ENCODE results near the gene TFAP2E. TPM values are rescaled to one million over a fixed set of nuclear protein-coding genes. Genes with fewer than 3 reads are reported as not detected.

TFAP2E gene
- total RNA-seq, result 0.48 TPM
- long read RNA-seq, partial matches to known transcripts, result 0 of 1 reads
- long read RNA-seq, other reads (novel, unspliced or antisense), result 1 of 1 reads

DNA sequence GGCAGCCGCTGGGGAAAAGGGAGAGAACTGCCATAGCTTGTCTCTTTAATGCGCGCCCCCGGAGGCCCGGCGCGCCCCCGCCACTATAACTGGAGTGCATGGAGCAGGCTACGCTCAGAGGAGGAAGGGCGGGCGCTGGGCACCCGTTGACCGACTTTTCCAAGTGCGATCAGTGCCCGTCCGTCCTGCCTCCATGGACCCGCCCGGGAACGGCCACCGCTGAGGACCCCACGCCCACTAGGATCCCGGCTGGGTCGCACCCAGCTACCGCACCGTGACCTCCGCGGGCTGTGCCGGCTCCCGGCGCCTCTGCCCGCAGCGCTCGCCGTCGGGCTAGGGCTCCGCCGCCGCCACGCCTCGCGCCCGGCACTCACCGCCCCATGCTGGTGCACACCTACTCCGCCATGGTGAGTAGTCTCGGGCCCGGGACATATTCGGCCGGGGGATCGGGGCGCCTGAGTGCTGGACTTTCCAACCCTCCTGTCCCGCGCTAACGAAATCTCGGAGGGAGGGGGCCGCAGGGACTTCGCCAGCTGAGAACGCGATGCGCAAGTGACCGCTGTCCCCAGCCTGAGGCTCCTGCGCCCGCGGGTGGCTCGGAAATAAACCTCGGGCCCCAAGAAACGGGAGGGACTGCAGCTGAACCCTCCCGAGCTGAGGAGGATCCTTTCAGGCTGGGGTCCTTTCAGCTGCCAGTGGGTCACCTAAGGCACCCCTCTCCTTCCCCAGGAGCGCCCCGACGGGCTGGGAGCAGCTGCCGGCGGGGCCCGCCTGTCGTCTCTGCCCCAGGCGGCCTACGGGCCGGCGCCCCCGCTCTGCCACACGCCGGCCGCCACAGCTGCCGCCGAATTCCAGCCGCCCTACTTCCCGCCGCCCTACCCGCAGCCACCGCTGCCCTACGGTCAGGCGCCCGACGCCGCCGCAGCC is at the start of gene TFAP2E:
Gene TFAP2E, plus strand, starts transcription at position 117 of the 927 bp plus-strand sequence. Its CDS starts 264 bp downstream, at position 381.
- intact Hi-C loops (cut with DNase I), result no loop called here
- peak; percentile 67 for DNase-seq (ENCODE audit: low spot score)

DNA sequence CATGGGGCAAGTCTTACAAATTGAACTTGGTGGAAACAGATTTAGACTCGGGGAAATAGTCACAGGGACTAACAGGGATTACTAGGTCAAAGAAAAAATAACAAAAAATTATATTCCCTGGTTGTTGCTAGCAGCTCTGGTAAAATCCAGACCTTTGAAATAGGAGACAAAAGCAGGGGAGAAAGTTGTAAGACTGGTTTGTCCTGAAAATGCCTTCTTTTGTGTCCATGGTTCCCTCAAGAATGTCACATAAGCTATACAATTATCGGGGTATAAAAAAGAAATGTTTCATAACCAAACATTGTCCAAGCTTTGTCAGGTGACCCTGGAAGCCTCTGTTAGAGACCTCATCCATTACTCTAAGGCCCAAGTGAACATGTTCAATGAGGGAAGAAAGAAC is 49.0 kb upstream of the TFAP2E start:
- no peak for DNase-seq (ENCODE audit: low spot score)
- intact Hi-C loops (cut with DNase I), result no loop called here

DNA sequence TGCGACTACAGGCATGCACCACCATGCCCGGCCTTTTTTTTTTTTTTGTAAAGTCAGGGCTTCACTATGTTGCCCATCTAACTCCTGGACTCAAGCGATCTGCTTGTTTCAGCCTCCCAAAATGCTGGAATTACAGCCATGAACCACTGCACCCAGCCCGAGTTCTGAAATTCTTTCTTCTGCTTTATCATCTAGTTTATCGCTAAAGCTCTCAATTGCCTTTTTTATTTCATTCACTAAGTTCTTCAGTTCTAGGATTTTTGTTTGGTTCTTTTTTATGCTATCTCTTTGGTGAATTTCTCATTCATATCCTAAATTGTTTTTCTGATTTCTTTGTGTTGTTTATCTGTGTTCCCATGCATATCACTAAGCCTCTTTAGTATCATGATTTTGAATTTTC is 42.9 kb upstream of the TFAP2E start:
- no peak for DNase-seq (ENCODE audit: low spot score)
- intact Hi-C loops (cut with DNase I), result no loop called here

DNA sequence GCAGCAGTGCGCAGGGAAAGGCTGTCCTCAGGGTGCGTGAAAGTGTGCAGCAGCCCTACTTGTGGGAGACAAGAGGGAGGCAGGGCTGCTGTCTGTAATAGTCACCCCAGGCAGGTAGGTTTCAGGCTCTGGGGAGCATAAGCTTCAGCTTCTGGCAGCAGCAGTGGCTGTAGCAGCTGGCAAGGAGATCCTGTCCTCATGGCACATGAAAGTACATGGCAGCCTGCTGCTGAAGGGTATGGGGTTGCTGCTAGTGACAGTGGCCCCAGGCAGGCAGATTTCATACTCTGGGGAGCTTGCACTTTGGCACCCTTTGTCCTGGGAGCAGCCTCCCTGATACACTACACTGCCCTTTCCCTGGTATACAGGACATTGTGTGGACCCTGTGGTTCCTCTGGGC is 42.2 kb upstream of the TFAP2E start:
- DNase-seq (ENCODE audit: low spot score), result no peak
- intact Hi-C loops (cut with DNase I), result no loop called here

DNA sequence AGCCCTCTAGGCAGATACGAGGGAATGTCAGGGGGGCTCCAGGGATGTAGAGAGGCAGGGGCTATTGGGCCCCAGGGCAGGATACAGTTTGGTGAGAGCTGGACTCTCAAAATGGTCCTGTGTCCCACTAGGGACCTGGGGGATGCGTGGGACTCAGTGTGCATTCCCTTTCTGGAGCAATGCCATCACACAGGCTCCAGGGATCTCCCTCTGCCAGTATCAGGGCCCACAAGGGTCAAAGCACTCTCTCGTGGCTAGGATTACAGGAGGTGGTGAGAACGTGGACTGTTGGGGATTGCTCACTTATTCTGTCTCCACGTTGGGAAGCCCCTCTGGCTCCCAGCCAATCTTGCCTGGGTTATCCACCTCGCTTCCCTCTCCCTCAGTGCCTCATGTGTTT is 41.7 kb upstream of the TFAP2E start:
- intact Hi-C loops (cut with DNase I), result no loop called here
- DNase-seq (ENCODE audit: low spot score), result no peak

DNA sequence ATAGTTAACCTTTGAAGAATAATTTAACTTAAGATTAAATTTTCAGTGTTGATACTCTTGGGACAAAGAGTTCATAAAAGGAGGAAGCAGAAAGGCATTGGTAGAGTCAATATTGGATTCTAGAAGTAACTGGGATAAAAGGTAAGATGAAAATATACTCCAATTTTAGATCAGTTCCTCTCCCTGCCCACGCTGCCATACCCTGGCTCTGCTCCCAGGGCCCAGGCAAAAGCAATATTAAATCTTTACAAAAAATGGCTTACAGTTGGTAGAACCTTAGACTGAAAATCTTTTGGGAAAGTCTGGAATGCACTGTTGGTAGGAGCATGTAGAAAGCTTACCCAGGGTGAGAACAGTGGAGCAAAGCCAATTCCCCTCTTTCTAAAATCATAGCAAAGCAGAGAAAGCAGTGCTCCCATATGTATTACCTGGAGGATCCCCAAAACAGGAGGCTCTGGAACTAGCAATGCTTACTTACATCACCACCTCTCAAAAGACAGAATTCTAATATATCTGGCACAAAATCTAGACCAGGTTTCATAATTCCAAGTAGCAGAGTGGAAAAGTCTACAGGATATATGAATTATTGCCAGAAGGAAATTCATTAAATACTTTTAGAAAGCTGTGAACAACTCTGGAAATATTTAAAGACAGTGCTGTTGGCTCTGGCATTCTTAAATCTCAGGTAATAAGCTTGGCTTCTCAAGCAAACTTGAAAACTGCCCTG is 40.5 kb upstream of the TFAP2E start:
- intact Hi-C loops (cut with DNase I), result no loop called here
- no peak for DNase-seq (ENCODE audit: low spot score)

DNA sequence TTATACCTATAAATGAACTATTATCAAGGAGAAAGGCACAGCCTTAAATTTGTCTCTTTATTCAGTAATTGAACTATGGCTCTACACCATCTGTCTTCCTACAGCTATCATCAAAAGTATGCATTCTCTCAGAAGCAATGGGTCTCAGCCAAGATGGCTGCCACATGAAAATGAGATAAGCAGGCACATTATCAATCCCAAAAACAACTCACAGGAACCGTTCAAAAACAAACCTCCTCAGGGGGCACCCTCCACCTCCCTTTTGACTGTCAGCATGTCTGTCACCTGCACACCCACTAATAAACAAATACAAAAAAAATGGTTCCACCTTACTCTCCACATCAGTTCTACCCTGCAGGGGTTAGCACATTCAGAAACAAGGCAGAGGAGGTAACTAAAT is 39.5 kb upstream of the TFAP2E start:
- DNase-seq (ENCODE audit: low spot score), result no peak
- intact Hi-C loops (cut with DNase I), result no loop called here

DNA sequence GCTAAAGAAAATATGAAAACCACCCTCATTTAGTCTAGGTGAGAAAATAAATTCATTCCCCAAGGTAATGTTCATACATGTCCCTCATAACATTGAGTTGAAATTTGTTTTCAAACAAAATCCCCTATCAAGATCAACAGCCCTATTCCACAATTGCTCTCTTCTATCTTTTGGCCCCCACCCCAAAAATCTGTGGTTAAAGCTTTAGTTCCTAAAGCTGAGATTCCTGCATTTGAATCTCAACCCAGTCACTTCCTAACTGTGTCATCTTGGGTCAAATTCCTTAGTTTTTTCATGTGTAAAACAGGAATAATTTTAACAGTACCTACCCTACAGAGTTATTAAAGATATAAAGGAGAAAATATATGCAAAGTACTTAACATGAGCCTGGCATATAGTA is 37.9 kb upstream of the TFAP2E start:
- intact Hi-C loops (cut with DNase I), result no loop called here
- no peak for DNase-seq (ENCODE audit: low spot score)

DNA sequence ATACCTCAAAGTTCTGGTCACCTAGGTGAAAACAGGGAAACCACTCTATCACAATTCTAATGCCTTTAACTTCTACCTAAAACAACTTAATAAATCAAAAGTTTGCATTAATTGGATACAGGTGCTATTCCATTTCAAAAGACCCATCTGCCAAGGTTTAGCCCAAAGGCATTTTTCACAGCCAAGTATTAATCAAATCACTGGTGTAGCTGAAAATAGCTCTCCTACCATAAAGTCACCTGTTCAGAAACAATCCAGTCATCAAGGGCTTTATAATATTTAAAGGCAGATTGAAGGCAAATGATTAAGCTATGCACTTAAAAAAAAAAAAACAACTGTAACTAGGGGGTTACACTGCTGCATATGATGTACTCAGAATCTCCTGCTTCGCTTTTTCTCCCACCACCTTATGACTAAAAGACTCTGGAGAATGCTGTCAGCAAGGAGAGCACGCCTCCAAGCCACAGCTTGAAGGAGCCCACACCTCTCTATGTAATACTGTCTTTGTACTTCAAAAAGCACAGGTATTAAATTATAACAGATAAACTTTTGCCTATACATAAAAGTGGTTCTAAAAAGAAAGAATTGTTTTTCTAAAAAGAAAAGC is 36.5 kb upstream of the TFAP2E start:
- DNase-seq (ENCODE audit: low spot score), result no peak
- intact Hi-C loops (cut with DNase I), result loop anchor here (2.0 kb wide), 1 partner anchor 28 kb away; no protein-coding TSS in a partner anchor

DNA sequence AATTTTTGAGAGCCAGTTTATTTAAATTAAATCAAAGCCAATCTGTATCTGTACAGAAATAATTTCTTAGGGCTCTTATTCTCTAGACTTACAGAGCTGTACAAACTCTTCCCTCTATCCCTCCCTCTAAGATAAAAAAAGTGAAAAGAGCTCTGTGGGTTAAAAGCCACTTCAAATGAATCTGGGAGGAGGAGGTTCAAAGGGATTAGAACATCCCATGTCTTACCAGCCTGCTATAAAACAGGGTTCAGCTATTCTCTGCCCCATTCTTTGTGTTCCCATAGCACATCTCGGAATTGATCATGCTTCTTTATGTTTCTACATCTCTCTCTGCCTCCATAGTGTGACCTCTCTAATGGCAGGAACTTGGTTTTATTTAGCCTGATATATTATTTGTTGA is 35.3 kb upstream of the TFAP2E start:
- intact Hi-C loops (cut with DNase I), result loop anchor here (2.0 kb wide), 2 partner anchors 21 to 29 kb away; no protein-coding TSS in a partner anchor
- no peak for DNase-seq (ENCODE audit: low spot score)

DNA sequence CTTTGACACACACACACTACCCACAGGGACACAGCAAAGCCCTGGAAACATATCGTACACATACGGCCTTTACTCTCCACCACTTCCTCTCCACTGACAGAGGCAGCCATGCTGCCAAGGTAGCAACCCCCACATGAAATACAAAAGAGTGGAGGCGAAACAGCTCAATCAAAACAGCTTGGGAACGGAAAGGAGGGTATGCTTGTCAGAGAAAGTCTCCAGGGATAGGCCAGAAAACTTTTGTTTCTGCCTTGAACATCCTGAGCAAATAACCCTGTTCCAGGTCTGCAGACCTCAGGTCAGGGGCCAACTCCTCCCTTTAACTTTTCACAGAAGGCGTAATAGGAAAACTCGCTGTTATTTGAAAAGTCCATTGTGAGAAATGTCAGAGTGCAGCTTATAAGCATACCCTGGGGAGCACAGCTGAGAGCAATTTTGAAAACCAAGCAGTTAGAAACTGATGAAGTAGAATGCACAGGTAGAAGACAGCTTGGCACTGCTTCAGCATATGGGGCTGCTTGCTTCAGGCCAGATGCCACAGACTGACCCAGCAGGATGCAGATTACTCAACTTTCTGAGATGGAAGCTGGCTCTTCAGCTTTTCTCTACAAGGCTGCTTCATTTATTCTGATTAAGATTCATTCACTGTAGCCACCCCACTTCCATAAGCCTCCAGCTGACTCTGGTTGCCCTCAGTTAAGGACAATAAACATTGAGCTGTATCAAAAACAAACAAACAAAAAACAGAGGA is 33.9 kb upstream of the TFAP2E start:
- intact Hi-C loops (cut with DNase I), result loop anchor here (2.0 kb wide), 1 partner anchor 20 kb away; no protein-coding TSS in a partner anchor
- no peak for DNase-seq (ENCODE audit: low spot score)

DNA sequence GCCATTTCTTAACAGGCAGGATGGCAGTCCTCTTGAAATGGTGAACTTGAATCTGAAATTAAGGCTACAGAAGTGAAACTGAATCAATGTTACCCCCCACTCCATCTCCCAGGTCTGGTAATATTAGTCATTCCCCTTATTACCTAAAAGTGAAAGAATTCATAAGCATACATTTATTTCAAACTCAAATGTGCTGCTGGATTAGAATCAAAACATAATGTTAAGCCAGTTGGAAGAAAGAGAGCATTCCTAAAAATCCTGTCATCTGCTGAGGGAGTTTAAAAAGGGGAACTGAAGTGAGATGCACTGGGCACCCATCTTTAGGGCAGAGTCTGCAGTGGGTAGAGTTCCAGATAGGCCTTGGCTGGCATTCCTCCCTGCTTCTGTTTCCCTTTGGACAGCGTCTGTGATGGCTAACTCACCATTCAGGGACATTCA is 33.3 kb upstream of the TFAP2E start:
- intact Hi-C loops (cut with DNase I), result loop anchor here (2.0 kb wide), 1 partner anchor 19 kb away; no protein-coding TSS in a partner anchor
- DNase-seq (ENCODE audit: low spot score), result no peak

DNA sequence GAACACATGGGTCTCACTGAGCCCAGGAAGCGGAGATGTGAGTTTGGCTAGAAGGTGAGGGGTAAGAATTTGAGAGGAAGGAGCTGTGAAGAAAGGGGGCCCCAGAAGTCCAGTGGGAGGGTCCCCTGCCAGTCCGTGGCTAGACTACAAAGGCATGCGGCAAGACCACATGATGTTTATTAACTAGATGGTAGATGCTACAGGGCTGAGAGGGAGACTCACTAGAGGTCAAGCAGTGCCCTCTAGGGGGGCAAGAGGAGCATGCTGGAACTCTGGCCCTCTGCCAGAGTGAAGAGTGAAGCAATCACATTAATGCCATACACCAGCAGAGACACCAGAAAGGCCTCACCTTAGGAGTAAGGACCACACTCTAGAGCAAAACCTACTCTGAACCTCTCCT is 28.1 kb upstream of the TFAP2E start:
- intact Hi-C loops (cut with DNase I), result no loop called here
- DNase-seq (ENCODE audit: low spot score), result no peak

DNA sequence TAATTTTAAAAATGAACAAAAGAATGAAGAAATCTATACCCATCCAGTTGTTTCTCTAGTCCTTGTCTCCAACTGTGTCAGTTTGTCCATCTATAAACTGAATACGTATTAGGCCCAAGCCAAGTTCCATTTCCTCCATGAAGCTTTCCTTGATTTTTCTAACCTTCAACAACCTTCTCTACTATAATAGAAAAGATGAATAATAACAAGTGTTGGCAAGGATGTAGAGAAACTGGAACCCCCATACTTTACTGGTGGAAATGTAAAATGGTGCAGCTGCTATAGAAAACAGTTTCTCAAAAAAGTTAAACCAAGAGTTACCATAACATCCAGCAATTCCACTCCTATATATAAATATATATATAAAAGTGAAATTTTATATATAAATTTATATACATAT is 26.5 kb upstream of the TFAP2E start:
- no peak for DNase-seq (ENCODE audit: low spot score)
- intact Hi-C loops (cut with DNase I), result no loop called here

DNA sequence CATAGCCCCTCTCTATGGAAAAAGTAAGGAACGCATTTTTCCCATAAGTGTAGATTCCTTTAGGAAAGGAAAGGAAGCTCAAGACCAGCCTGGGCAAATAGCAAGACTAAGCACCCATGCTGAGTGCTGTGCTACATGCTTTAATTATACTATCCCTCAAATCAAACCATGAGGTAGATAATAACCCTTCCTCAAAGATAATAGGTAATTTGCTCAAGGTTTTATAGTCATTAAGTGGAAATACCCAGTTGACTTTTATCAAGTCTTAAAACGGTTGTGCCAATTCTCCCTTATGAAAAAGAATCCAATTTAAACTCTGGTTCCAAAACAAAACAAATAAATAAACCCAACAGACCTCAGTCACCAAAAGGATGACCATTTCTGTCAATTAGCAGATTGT is 19.3 kb upstream of the TFAP2E start:
- no peak for DNase-seq (ENCODE audit: low spot score)
- intact Hi-C loops (cut with DNase I), result no loop called here

DNA sequence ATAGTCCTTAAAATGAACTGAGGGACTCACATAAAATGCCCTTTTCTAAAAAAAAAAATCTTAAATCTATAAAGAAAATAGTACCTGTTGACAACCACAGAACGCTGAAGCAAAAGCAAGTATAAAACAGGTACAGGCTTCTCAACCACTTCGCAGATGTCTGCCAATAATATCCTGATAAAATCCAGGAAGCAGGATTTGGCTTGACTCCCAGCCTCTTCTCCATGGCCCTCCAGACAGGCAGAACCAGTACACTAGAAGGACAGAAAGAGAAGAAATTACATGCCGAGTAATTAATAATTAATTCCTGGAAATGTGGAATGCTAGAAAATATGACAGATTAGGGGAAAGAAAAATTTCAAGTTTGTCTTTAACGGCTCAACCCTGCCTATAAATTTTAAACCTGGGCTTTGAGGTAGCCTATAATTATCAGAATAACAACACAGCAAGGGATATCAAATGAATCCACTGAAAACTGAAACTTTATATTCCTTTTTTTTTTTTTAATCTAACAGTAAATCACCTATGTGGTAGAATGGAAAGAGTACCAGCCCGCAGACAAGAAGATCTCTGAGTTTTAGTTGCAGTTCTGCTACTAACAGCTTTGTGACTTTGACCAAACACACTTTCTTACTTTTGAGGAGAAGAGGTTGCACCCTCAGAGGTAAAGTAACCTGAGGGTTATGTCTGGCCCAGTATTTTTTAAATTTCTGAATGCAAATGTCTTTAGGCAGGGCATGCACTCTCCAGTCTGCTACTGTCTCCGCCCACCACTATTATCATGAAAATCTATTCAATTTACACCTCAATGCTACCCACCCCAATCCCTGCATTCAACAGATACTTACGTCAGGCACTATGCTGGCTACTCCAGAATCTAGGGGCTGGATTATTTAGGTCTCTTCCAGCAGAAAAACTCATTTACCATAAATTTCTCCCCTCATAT is 18.6 kb upstream of the TFAP2E start:
- DNase-seq (ENCODE audit: low spot score), result no peak
- intact Hi-C loops (cut with DNase I), result loop anchor here (5.0 kb wide), 1 partner anchor 362 kb away; the partner anchor contains the start of gene SFPQ

DNA sequence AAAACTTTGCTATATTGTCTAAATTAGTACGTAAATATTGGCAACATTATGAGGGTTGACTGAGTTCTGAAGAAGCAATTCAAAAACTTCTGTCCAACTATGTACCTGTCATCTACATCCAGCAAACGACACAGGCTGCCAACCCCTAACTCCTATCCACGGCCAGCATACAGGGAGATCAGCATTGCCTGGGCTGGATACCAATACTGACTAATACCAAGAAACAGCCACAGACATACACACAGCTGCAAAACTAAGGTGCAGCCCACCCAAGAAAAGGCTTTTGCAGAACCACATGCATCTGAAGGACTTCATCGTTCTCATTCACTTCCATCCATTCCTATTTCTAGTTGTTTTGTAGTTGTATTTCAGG is 17.9 kb upstream of the TFAP2E start:
- intact Hi-C loops (cut with DNase I), result loop anchor here (5.0 kb wide), 1 partner anchor 363 kb away; the partner anchor contains the start of gene SFPQ
- DNase-seq (ENCODE audit: low spot score), result no peak

Data from cardiac septum (tissue), 1 donor.